NCI-H2196 treated with DMSO at 0.1 percent for 48 hours (cell line): ENCODE measurements around the gene NUMA1.

Experiments used
- DNase-seq: peaks from one replicate; lab custom pipeline; 2025; ENCODE audit not compliant: unreplicated experiment; lab: John Stamatoyannopoulos, UW

NUMA1 gene

GRCh38 chr11:72080326-72081183 lies at the start of gene NUMA1, which contains the start of gene LRRC51:
Gene NUMA1, minus strand, starts transcription at chr11:72080542. Its CDS starts 44,599 bp downstream, at chr11:72035943.
Gene LRRC51, plus strand, starts transcription at chr11:72080850. Its CDS starts 8,234 bp downstream, at chr11:72089084.
- DNase-seq = peak; percentile 100

- DNase-seq = no peak
Measured at GRCh38 chr11:72129381-72129780, 49.0 kb upstream of the NUMA1 start.

- DNase-seq = no peak
Measured at GRCh38 chr11:72127923-72128322, 47.6 kb upstream of the NUMA1 start.

GRCh38 chr11:72125956-72126355 lies 45.6 kb upstream of the NUMA1 start:
- DNase-seq = no peak

GRCh38 chr11:72124046-72124445 lies 43.7 kb upstream of the NUMA1 start:
- no peak for DNase-seq

GRCh38 chr11:72123117-72123653 lies 42.8 kb upstream of the NUMA1 start:
- no peak for DNase-seq

- DNase-seq = no peak
Measured at GRCh38 chr11:72122607-72123006, 42.3 kb upstream of the NUMA1 start.

- DNase-seq = no peak
Measured at GRCh38 chr11:72120930-72121329, 40.6 kb upstream of the NUMA1 start.

- DNase-seq = no peak
Measured at GRCh38 chr11:72119198-72119597, 38.9 kb upstream of the NUMA1 start.

GRCh38 chr11:72116019-72116755 lies 35.8 kb upstream of the NUMA1 start:
- no peak for DNase-seq

- no peak for DNase-seq
Measured at GRCh38 chr11:72114570-72114969, 34.2 kb upstream of the NUMA1 start.

- no peak for DNase-seq
Measured at GRCh38 chr11:72112978-72113808, 32.9 kb upstream of the NUMA1 start.

- DNase-seq = peak; percentile 99
Measured at GRCh38 chr11:72112143-72112977, 32.0 kb upstream of the NUMA1 start, which contains the start of gene ANAPC15. Gene ANAPC15, minus strand, starts transcription at chr11:72112695. Its CDS starts 1,419 bp downstream, at chr11:72111276.

GRCh38 chr11:72111300-72112142 lies 31.2 kb upstream of the NUMA1 start:
- no peak for DNase-seq

- no peak for DNase-seq
Measured at GRCh38 chr11:72105888-72106287, 25.5 kb upstream of the NUMA1 start, which contains the start of gene TOMT. Gene TOMT, plus strand, starts transcription at chr11:72105924. Its CDS starts 28 bp downstream, at chr11:72105952.

- no peak for DNase-seq
Measured at GRCh38 chr11:72103754-72104167, 23.4 kb upstream of the NUMA1 start.

- DNase-seq = peak; percentile 95
Measured at GRCh38 chr11:72102946-72103753, 22.8 kb upstream of the NUMA1 start, which contains the start of gene LAMTOR1. Gene LAMTOR1, minus strand, starts transcription at chr11:72103297. Its CDS starts 73 bp downstream, at chr11:72103224.

GRCh38 chr11:72102631-72102945 lies 22.2 kb upstream of the NUMA1 start:
- no peak for DNase-seq
